ENCODE results near the gene KLHL9. TPM values are rescaled to one million over a fixed set of nuclear protein-coding genes. Genes with fewer than 3 reads are reported as not detected.

The KLHL9 gene
- total RNA-seq, 2 donors from 2014 or later: 10.2 to 15.3 TPM

DNA sequence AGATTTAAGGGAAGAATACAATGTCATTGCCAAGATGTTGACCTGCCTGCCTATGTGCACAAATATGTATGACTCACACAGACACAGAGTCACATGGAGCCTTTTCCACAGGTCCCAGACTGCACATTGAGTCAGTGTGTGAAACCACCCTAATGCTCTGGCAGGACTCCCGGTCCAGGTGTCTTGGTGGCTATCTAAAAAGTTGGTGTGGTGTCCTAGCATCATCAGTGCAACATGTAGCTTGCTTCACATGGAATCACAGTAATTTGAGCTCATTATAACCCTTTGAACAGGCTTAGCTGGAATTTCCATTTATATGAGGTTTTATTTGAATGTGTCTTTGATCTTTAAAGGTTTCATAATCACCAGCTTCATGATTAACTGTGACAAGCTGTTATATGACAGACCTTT lies 40.8 kb downstream of the KLHL9 start:
- ATAC-seq: peak; percentile 38
- Histone ChIP-seq H3K36me3 (replicated peaks in 1 of 2; ENCODE audit: insufficient read depth in 1 of 2, low read depth in 2 of 2) (no peaks in the 10 kb centered on the region), H3K27me3 (no peaks in the 10 kb centered on the region), H3K4me1 (no peaks in the 10 kb centered on the region), H3K9me3 (no peaks in the 10 kb centered on the region), H3K4me3 (no peak overlapping the region), H3K27ac (no peak overlapping the region)
- peak in 3 of 4 donors; percentile 19 to 75 (median 36) for DNase-seq
- TF ChIP-seq POLR2A (IDR thresholded peaks at IDR 0.05): no peak
- TF ChIP-seq, protein P1, sequence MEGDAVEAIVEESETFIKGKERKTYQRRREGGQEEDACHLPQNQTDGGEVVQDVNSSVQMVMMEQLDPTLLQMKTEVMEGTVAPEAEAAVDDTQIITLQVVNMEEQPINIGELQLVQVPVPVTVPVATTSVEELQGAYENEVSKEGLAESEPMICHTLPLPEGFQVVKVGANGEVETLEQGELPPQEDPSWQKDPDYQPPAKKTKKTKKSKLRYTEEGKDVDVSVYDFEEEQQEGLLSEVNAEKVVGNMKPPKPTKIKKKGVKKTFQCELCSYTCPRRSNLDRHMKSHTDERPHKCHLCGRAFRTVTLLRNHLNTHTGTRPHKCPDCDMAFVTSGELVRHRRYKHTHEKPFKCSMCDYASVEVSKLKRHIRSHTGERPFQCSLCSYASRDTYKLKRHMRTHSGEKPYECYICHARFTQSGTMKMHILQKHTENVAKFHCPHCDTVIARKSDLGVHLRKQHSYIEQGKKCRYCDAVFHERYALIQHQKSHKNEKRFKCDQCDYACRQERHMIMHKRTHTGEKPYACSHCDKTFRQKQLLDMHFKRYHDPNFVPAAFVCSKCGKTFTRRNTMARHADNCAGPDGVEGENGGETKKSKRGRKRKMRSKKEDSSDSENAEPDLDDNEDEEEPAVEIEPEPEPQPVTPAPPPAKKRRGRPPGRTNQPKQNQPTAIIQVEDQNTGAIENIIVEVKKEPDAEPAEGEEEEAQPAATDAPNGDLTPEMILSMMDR (IDR thresholded peaks at IDR 0.05): no peak
- intact Hi-C loops (cut with DNase I): no loop called here
- WGBS, 2 donors: 42 to 75% methylated on average over 1 of the region's 1 CpG

DNA sequence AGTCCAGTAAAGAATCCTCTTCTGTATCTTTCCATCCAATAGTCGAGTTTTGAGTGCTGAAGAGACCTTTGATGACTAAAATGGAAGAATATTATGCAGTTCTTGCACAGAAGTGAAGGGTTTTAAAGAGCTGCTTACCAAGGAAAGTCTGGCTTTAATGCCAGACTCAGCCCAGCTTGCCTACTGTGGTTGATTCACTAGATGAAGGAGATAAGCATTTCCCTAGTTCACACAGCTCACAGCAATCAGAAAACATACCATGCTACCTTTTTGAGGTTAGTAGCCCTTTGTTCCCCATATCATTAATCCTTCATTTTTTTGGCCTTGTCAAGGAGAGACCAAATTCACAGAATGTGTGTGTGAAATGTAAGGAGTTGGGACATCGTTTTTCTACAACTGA lies 45.4 kb downstream of the KLHL9 start:
- no peak for ATAC-seq
- H3K36me3 ChIP-seq (replicated peaks in 1 of 2; ENCODE audit: insufficient read depth in 1 of 2, low read depth in 2 of 2): no peaks in the 10 kb centered on the region
- no peak for DNase-seq
- no peak overlapping the region for H3K27ac ChIP-seq
- no peaks in the 10 kb centered on the region for H3K4me1 ChIP-seq
- intact Hi-C loops (cut with DNase I): no loop called here
- H3K9me3 ChIP-seq: no peaks in the 10 kb centered on the region
- no peak for TF ChIP-seq POLR2A (IDR thresholded peaks at IDR 0.05)
- TF ChIP-seq, protein P1 (IDR thresholded peaks at IDR 0.05): no peak
- no peaks in the 10 kb centered on the region for H3K27me3 ChIP-seq
- WGBS, 2 donors: 20 to 34% methylated on average over 2 of the region's 2 CpGs
- no peak overlapping the region for H3K4me3 ChIP-seq

DNA sequence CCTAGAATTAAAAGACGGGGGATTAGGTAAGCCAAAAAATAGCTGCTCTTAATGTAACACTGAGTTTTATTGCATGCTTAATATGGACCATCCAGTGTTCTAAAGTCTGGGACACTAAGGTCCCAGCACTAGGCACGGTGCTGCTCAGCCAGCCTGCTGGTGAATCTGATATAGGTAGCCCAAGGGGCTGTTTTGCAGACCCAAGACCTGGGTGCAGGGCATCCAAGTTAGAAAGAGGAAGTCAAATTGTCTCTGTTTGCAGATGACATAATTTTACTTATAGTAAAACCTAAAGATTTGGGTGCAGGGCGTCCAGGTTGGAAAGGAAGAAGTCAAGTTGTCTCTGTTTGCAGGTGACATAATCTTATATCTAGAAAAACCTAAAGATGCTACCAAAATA lies 47.9 kb downstream of the KLHL9 start:
- Histone ChIP-seq H3K36me3 (replicated peaks in 1 of 2; ENCODE audit: insufficient read depth in 1 of 2, low read depth in 2 of 2) (no peaks in the 10 kb centered on the region), H3K4me3 (no peak overlapping the region), H3K4me1 (no peaks in the 10 kb centered on the region), H3K9me3 (no peaks in the 10 kb centered on the region), H3K27me3 (no peaks in the 10 kb centered on the region), H3K27ac (no peak overlapping the region)
- ATAC-seq (no peak), DNase-seq (no peak)
- TF ChIP-seq, protein P1 (IDR thresholded peaks at IDR 0.05): no peak
- TF ChIP-seq POLR2A (IDR thresholded peaks at IDR 0.05): no peak
- intact Hi-C loops (cut with DNase I): no loop called here
- WGBS, 2 donors: 51 to 68% methylated on average over 3 of the region's 3 CpGs

DNA sequence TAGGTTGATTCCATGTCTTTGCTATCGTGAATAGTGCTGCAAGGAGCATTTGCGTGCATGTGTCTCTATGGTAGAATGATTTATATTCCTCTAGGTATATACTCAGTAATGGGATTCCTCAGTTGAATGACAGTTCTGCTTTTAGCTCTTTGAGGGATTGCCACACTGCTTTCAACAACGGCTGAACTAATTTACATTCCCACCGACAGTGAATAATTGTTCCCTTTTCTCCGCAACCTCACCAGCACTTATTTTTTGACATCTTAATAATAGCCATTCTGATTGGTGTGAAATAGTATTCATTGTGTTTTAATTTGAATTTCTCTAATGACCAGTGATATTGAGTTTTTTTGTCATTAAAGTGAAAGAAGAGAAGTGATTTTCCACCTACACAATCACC lies 48.5 kb downstream of the KLHL9 start:
- H3K36me3 ChIP-seq (replicated peaks in 1 of 2; ENCODE audit: insufficient read depth in 1 of 2, low read depth in 2 of 2): no peaks in the 10 kb centered on the region
- H3K27me3 ChIP-seq: no peaks in the 10 kb centered on the region
- no peak for TF ChIP-seq POLR2A (IDR thresholded peaks at IDR 0.05)
- TF ChIP-seq, protein P1 (IDR thresholded peaks at IDR 0.05): no peak
- H3K9me3 ChIP-seq: no peaks in the 10 kb centered on the region
- 64% methylated on average over 5 of the region's 5 CpGs for WGBS, 2 donors
- DNase-seq (no peak), ATAC-seq (no peak)
- H3K27ac ChIP-seq: no peak overlapping the region
- H3K4me1 ChIP-seq: no peaks in the 10 kb centered on the region
- H3K4me3 ChIP-seq: no peak overlapping the region
- intact Hi-C loops (cut with DNase I): no loop called here

DNA sequence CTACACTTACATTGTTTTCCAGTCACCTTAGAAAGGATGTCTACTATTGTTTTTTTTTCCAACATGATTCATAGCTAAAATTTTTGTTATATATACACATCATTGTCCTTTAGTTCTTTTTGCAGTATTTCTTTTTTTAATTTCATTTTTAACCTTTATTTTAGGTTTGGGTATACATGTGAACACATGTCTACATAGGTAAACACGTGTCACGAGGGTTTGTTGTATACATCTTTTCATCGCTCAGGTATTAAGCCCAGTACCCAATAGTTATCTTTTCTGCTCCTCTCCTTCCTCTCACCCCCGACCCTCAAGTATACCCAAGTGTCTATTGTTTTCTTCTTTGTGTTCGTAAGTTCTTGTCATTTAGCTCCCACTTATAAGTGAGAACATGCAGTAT lies 49.1 kb downstream of the KLHL9 start:
- DNase-seq (no peak), ATAC-seq (no peak)
- H3K27ac ChIP-seq: no peak overlapping the region
- H3K4me3 ChIP-seq: no peak overlapping the region
- no peaks in the 10 kb centered on the region for H3K4me1 ChIP-seq
- H3K36me3 ChIP-seq (replicated peaks in 1 of 2; ENCODE audit: insufficient read depth in 1 of 2, low read depth in 2 of 2): no peaks in the 10 kb centered on the region
- no peaks in the 10 kb centered on the region for H3K27me3 ChIP-seq
- 71 to 73% methylated on average over 5 of the region's 5 CpGs for WGBS, 2 donors
- no peaks in the 10 kb centered on the region for H3K9me3 ChIP-seq
- intact Hi-C loops (cut with DNase I): no loop called here
- TF ChIP-seq, protein P1 (IDR thresholded peaks at IDR 0.05): no peak
- no peak for TF ChIP-seq POLR2A (IDR thresholded peaks at IDR 0.05)
